HG03558 (cell line): ENCODE results near the gene SIX5.

Source experiments
- ATAC-seq: cut with Tn5 transposase; IDR thresholded peaks from one replicate; pipeline ENCODE4 v1.9.1; 2021; ENCODE audit warnings: moderate number of reproducible peaks; ENCODE audit not compliant: unreplicated experiment; ENCODE audit errors: extremely low read depth

Gene SIX5

GRCh38 chr19:45793876-45794275 is 24.8 kb upstream of the SIX5 start:
- no peak for ATAC-seq

GRCh38 chr19:45793178-45793564 is 24.1 kb upstream of the SIX5 start:
- ATAC-seq: no peak

GRCh38 chr19:45792470-45793177 is 23.6 kb upstream of the SIX5 start, which contains the start of gene DMWD:
Gene DMWD (minus strand): TSS chr19:45792845. CDS start chr19:45792756, 89 bp downstream.
- ATAC-seq: peak; percentile 56

GRCh38 chr19:45791744-45792469 is 22.9 kb upstream of the SIX5 start:
- ATAC-seq: no peak

GRCh38 chr19:45790942-45791341 is 21.9 kb upstream of the SIX5 start:
- no peak for ATAC-seq

GRCh38 chr19:45789035-45789786 is 20.2 kb upstream of the SIX5 start:
- ATAC-seq: no peak

GRCh38 chr19:45786533-45786894 is 17.5 kb upstream of the SIX5 start:
- no peak for ATAC-seq

GRCh38 chr19:45785781-45786532 is 16.9 kb upstream of the SIX5 start:
- no peak for ATAC-seq

GRCh38 chr19:45785097-45785496 is 16.0 kb upstream of the SIX5 start:
- ATAC-seq: no peak

GRCh38 chr19:45784096-45784495 is 15.0 kb upstream of the SIX5 start:
- no peak for ATAC-seq

GRCh38 chr19:45782820-45783785 is 14.1 kb upstream of the SIX5 start:
- ATAC-seq: no peak

- ATAC-seq: no peak
Observed at GRCh38 chr19:45782162-45782691, 13.2 kb upstream of the SIX5 start, which contains the start of gene DMPK. Gene DMPK (minus strand): TSS chr19:45782490. CDS start chr19:45782352, 138 bp downstream.

GRCh38 chr19:45781214-45782161 is 12.4 kb upstream of the SIX5 start:
- no peak for ATAC-seq

GRCh38 chr19:45780448-45781213 is 11.6 kb upstream of the SIX5 start:
- no peak for ATAC-seq

GRCh38 chr19:45780146-45780447 is 11.0 kb upstream of the SIX5 start:
- no peak for ATAC-seq

GRCh38 chr19:45779231-45780145 is 10.4 kb upstream of the SIX5 start:
- ATAC-seq: no peak
